ENCODE measurements around the gene FAM170B. TPM values are rescaled to one million over a fixed set of nuclear protein-coding genes. Genes with fewer than 3 reads are reported as not detected.

The FAM170B gene
- total and polyA plus RNA-seq, 12 donors, result not detected

DNA sequence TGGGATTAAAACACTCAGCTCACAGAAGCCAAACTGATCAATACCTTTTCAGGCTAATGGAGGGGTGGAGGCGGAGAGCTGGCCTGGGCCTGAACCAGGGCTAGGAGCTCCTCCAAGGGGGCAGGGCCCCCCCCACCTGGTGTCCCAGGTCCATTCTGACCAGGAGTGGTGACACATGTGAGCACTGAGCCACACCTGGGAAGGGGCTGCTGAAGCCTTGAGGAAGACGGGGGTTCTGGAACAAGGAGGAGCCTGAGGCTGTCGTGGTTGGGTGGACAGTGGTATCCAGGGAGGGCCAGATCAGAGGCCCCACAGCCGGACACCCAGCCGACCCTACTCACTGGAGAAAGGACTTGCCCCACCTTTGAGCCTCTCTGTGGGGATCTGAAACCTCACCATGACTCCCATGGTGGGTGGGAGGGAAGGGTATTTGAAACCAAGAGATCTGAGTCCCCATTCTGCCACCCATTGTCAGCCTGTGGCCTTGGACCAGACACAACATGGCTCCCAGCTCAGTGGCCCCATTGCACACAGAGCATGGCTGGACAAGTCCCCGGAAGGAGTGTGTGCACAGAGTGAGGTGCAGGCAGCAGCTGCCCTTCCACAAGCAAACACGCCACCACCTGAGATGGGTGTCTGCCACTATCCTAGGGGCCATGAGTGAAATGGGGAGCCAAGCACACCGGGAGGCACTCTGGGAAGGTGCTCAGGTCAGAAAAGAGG lies 41.9 kb upstream of the FAM170B start:
- H3K4me1 ChIP-seq, result peaks cover 19 to 92% (median 56%) of the 10 kb centered on the region in 9 donors
- no peak overlapping the region for H3K4me3 ChIP-seq
- H3K27me3 ChIP-seq, result no peaks in the 10 kb centered on the region
- ATAC-seq, result no peak
- no peak for DNase-seq
- no peaks in the 10 kb centered on the region for H3K36me3 ChIP-seq
- TF ChIP-seq, protein P1, sequence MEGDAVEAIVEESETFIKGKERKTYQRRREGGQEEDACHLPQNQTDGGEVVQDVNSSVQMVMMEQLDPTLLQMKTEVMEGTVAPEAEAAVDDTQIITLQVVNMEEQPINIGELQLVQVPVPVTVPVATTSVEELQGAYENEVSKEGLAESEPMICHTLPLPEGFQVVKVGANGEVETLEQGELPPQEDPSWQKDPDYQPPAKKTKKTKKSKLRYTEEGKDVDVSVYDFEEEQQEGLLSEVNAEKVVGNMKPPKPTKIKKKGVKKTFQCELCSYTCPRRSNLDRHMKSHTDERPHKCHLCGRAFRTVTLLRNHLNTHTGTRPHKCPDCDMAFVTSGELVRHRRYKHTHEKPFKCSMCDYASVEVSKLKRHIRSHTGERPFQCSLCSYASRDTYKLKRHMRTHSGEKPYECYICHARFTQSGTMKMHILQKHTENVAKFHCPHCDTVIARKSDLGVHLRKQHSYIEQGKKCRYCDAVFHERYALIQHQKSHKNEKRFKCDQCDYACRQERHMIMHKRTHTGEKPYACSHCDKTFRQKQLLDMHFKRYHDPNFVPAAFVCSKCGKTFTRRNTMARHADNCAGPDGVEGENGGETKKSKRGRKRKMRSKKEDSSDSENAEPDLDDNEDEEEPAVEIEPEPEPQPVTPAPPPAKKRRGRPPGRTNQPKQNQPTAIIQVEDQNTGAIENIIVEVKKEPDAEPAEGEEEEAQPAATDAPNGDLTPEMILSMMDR (IDR thresholded peaks at IDR 0.05), result no peak
- intact Hi-C loops (cut with DNase I), result loop anchor here in 1 of 10 donors (5.0 kb wide), 1 partner anchor 63 kb away; no protein-coding TSS in a partner anchor
- 96 to 97% methylated on average over 8 of the region's 8 CpGs for WGBS, 2 donors
- no peaks in the 10 kb centered on the region for H3K9me3 ChIP-seq
- H3K27ac ChIP-seq, result peak overlapping the region in 8 of 10 donors; percentile 23 to 90 (median 76)

DNA sequence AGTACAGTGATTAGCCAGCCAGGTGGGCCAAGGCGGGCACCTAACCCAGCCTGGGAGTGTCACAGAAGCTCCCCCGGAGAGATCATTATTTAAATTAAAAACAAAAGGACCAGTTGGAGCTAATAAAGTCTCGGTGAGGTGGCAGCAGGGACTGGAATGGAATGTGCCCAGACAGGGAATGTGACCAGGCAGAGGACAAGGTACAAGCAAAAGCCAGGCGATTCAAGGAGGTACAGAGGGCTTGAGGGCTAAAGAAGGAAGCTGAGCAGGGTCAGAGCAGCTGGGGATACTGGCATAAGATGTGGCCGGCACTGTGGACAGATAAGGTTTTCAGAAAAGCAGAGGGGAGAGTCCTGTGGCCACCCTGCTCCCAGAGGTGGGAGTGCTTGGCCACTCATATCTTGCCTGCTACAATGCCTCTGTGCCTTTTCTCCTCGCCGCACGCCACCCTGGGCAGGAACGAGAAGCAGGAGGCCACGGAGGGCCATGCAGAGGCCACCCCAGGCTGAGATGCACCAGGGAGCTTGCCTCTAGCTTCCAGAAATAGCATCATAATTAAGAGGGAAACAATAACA lies 41.2 kb upstream of the FAM170B start:
- intact Hi-C loops (cut with DNase I), result loop anchor here in 1 of 10 donors (5.0 kb wide), 1 partner anchor 63 kb away; no protein-coding TSS in a partner anchor
- DNase-seq, result no peak
- no peak overlapping the region for H3K4me3 ChIP-seq
- no peaks in the 10 kb centered on the region for H3K36me3 ChIP-seq
- H3K4me1 ChIP-seq, result peaks cover 19 to 88% (median 58%) of the 10 kb centered on the region in 9 donors
- TF ChIP-seq, protein P1 (IDR thresholded peaks at IDR 0.05), result no peak
- H3K9me3 ChIP-seq, result no peaks in the 10 kb centered on the region
- ATAC-seq, result no peak
- peak overlapping the region in 6 of 10 donors; percentile 55 to 90 (median 82) for H3K27ac ChIP-seq
- 85 to 87% methylated on average over 10 of the region's 10 CpGs for WGBS, 2 donors
- H3K27me3 ChIP-seq, result no peaks in the 10 kb centered on the region

DNA sequence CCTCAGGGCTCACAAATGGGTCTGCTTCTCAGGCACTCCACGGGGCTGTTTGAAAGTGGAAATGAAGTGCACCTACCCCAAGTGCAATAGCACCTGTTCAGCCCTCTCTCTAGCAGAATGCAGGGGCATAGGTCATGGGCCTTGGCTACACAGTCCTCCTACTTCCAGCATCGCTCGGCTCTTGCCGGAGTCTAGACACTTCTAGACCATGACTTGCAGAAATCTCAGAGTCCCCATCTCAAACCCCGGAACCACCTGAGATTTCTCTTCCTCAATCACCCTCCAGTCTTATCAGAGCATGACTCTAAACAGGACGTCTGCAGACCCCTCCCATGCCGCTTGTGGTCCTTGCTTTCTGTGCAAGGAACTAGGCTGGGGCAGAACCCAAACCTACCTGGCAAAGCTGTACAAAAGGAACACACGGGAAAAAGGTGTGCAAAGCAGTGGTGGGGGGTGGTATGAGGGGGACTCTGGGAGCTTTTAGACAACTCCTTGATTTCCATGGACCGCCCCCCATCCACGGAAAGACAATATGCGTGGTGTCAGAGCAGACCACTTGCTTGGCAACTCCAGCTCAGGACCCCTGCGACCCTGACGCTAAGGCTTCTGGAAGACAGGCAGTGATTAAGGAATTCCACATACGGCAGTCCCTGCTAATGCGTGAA lies 40.6 kb upstream of the FAM170B start:
- WGBS, 2 donors, result 86 to 87% methylated on average over 15 of the region's 15 CpGs
- DNase-seq (no peak), ATAC-seq (no peak)
- Histone ChIP-seq H3K4me3 (no peak overlapping the region), H3K27me3 (no peaks in the 10 kb centered on the region), H3K4me1 (peaks cover 19 to 85% (median 53%) of the 10 kb centered on the region in 9 donors), H3K9me3 (no peaks in the 10 kb centered on the region), H3K27ac (peak overlapping the region in 4 of 10 donors; percentile 41 to 90 (median 71)), H3K36me3 (no peaks in the 10 kb centered on the region)
- intact Hi-C loops (cut with DNase I), result no loop called here
- TF ChIP-seq, protein P1 (IDR thresholded peaks at IDR 0.05), result no peak

DNA sequence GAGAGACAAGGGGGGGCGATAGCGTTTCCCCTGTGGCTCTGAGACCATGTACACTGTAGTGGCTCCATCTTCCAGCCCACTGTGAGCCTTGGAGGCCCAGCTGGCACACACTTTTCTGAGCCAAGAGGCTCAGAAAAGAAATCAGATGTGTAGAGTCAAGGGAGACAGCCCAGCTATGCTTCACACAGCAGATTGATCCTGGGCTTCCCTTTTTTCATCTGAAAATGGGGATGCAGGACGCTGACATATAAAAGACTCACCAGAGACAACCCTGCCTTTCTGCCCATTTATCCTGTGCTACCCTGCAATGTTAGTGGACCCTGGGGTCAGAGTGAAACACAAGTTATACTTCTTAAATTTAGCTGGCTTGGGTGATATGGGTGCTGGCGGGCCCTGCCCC lies 40.0 kb upstream of the FAM170B start:
- 78 to 88% methylated on average over 4 of the region's 4 CpGs for WGBS, 2 donors
- TF ChIP-seq, protein P1 (IDR thresholded peaks at IDR 0.05), result no peak
- ATAC-seq, result no peak

More for the DNA sequence above, 40.0 kb upstream of the FAM170B start:
- Histone ChIP-seq H3K27me3 (no peaks in the 10 kb centered on the region), H3K9me3 (no peaks in the 10 kb centered on the region), H3K4me3 (no peak overlapping the region), H3K27ac (no peak overlapping the region), H3K36me3 (no peaks in the 10 kb centered on the region), H3K4me1 (peaks cover 19 to 83% (median 53%) of the 10 kb centered on the region in 9 donors)
- no peak for DNase-seq
- intact Hi-C loops (cut with DNase I), result no loop called here

Measured in heart right ventricle (tissue), 16 donors.